22Rv1 (cell line): Measurements from ENCODE around the gene CMSS1.

Experiments
- CTCF ChIP-seq: fragments of 450-650 bp; IDR thresholded peaks from 2 replicates; pipeline ENCODE4 v1.5.1; 2017; ENCODE audit warnings: mild to moderate bottlenecking
- ZFX ChIP-seq: fragments of 450-650 bp; IDR thresholded peaks from 2 replicates; pipeline ENCODE4 v1.6.1; 2017; ENCODE audit warnings: antibody characterized with exemption, borderline replicate concordance

- TF ChIP-seq CTCF (no peak), ZFX (no peak)
Measured at GRCh38 chr3:100093831-100094230, 276.2 kb downstream of the CMSS1 start.
